Hematopoietic multipotent progenitor cell treated with erythropoietin and hydrocortisone succinate and interleukin-3 and kit ligand, for 8 days (in vitro differentiated cells): ENCODE results near the gene PCBP3.
"Not testable (repeated sequence)": the region's sequence is repeated elsewhere in the genome, so short reads cannot be mapped to it uniquely, and the experiment has no call there.

Experiments
- DNase-seq: peaks from one replicate; pipeline ENCODE4 v3.0.0-alpha.2; 2015

Gene PCBP3

GRCh38 chr21:45643021-45643980 lies at the start of gene PCBP3:
TSS of gene PCBP3 (plus strand) at chr21:45643725. CDS start at chr21:45850086, 206,361 bp downstream.
- DNase-seq, result peak; percentile 87

- no peak for DNase-seq
These were observed 48.6 kb upstream of the PCBP3 start for GRCh38 chr21:45594721-45595489.

GRCh38 chr21:45595574-45596295 lies 47.8 kb upstream of the PCBP3 start:
- no peak for DNase-seq

- peak; percentile 71 for DNase-seq
These were observed 46.7 kb upstream of the PCBP3 start for GRCh38 chr21:45596704-45597318.

GRCh38 chr21:45598109-45598508 lies 45.4 kb upstream of the PCBP3 start:
- DNase-seq, result no peak

- DNase-seq, result no peak
These were observed 44.9 kb upstream of the PCBP3 start for GRCh38 chr21:45598666-45599065.

GRCh38 chr21:45599146-45599581 lies 44.4 kb upstream of the PCBP3 start:
- no peak for DNase-seq

- DNase-seq, result no peak
These were observed 43.3 kb upstream of the PCBP3 start for GRCh38 chr21:45600248-45600647.

- no peak for DNase-seq
These were observed 42.0 kb upstream of the PCBP3 start for GRCh38 chr21:45601551-45601950.

GRCh38 chr21:45602106-45602505 lies 41.4 kb upstream of the PCBP3 start:
- DNase-seq, result no peak

GRCh38 chr21:45603481-45603880 lies 40.0 kb upstream of the PCBP3 start:
- DNase-seq, result no peak

- not testable (repeated sequence) for DNase-seq
These were observed 38.8 kb upstream of the PCBP3 start for GRCh38 chr21:45604681-45605080.

GRCh38 chr21:45607021-45607908 lies 36.3 kb upstream of the PCBP3 start:
- no peak for DNase-seq

GRCh38 chr21:45607909-45608295 lies 35.6 kb upstream of the PCBP3 start:
- no peak for DNase-seq

GRCh38 chr21:45608747-45609470 lies 34.6 kb upstream of the PCBP3 start:
- not testable (repeated sequence) for DNase-seq

- DNase-seq, result not testable (repeated sequence)
These were observed 33.9 kb upstream of the PCBP3 start for GRCh38 chr21:45609616-45610015.

- DNase-seq, result no peak
These were observed 32.2 kb upstream of the PCBP3 start for GRCh38 chr21:45611296-45611695.

GRCh38 chr21:45611939-45612664 lies 31.4 kb upstream of the PCBP3 start:
- no peak for DNase-seq

- DNase-seq, result not testable (repeated sequence)
These were observed 30.9 kb upstream of the PCBP3 start for GRCh38 chr21:45612665-45613019.

GRCh38 chr21:45613396-45613795 lies 30.1 kb upstream of the PCBP3 start:
- no peak for DNase-seq
